GM13976 (cell line): ENCODE data around the gene PXK.

Experiments used
- DNase-seq: peaks from one replicate; pipeline ENCODE4 v3.0.0; 2012; ENCODE audit warnings: low spot score
- in situ Hi-C: fragments of 300-500 bp; cut with MboI; formaldehyde crosslinking; loops from one replicate; pipeline ENCODE4 v1.12.0; 2022; ENCODE audit warnings: low sequenced_read_pairs, mixed read lengths, inconsistent platforms; ENCODE audit not compliant: unreplicated experiment
- TF ChIP-seq, protein P1 (sequence below): IDR thresholded peaks from 2 replicates; pipeline ENCODE4 v1.5.1; 2012; ENCODE audit warnings: borderline replicate concordance, mild to moderate bottlenecking; ENCODE audit not compliant: insufficient read depth; ENCODE audit errors: extremely low read depth, missing control alignments, control extremely low read depth

Gene PXK

GRCh38 chr3:58292866-58293265, 39.8 kb upstream of the PXK start:
- TF ChIP-seq, protein P1, sequence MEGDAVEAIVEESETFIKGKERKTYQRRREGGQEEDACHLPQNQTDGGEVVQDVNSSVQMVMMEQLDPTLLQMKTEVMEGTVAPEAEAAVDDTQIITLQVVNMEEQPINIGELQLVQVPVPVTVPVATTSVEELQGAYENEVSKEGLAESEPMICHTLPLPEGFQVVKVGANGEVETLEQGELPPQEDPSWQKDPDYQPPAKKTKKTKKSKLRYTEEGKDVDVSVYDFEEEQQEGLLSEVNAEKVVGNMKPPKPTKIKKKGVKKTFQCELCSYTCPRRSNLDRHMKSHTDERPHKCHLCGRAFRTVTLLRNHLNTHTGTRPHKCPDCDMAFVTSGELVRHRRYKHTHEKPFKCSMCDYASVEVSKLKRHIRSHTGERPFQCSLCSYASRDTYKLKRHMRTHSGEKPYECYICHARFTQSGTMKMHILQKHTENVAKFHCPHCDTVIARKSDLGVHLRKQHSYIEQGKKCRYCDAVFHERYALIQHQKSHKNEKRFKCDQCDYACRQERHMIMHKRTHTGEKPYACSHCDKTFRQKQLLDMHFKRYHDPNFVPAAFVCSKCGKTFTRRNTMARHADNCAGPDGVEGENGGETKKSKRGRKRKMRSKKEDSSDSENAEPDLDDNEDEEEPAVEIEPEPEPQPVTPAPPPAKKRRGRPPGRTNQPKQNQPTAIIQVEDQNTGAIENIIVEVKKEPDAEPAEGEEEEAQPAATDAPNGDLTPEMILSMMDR, result no peak
- in situ Hi-C loops, result no loop called here
- DNase-seq, result no peak

GRCh38 chr3:58293516-58293915, 39.2 kb upstream of the PXK start:
- TF ChIP-seq, protein P1, result no peak
- no peak for DNase-seq
- in situ Hi-C loops, result no loop called here

GRCh38 chr3:58296269-58296668, 36.4 kb upstream of the PXK start:
- in situ Hi-C loops, result no loop called here
- TF ChIP-seq, protein P1, result no peak

GRCh38 chr3:58296843-58297242, 35.8 kb upstream of the PXK start:
- in situ Hi-C loops, result no loop called here
- DNase-seq, result no peak
- TF ChIP-seq, protein P1, result no peak

More at GRCh38 chr3:58296269-58296668, 36.4 kb upstream of the PXK start:
- no peak for DNase-seq

DNA sequence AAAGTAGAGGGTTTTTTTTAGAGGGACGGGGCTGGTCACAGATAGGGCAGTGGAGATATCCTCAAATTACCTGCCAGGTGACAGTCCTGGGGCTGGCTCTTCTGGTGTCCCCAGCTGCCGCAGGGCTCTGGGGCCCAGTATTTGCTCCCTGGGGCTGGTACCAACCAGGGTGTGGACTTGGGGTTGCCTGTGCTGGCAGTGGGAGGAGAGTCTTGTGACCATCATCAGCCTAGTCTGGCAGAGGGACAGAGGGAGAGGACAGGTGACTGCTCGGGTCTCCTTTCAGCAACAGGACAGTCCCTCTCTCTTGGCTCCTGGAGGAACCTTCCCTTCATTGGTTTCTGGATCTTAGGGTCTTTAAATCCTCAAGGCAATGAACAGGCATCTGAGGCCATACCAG, 34.5 kb upstream of the PXK start:
- no peak for DNase-seq
- in situ Hi-C loops, result no loop called here
- TF ChIP-seq, protein P1, result no peak

GRCh38 chr3:58299075-58299474, 33.6 kb upstream of the PXK start:
- TF ChIP-seq, protein P1, result no peak
- DNase-seq, result no peak
- in situ Hi-C loops, result no loop called here
